ENCODE measurements around the gene HLA-DQA1. TPM values are rescaled to one million over a fixed set of nuclear protein-coding genes. Genes with fewer than 3 reads are reported as not detected.

HLA-DQA1 gene
- total RNA-seq, 1 donor from 2014 or later = 7.4 TPM

DNA sequence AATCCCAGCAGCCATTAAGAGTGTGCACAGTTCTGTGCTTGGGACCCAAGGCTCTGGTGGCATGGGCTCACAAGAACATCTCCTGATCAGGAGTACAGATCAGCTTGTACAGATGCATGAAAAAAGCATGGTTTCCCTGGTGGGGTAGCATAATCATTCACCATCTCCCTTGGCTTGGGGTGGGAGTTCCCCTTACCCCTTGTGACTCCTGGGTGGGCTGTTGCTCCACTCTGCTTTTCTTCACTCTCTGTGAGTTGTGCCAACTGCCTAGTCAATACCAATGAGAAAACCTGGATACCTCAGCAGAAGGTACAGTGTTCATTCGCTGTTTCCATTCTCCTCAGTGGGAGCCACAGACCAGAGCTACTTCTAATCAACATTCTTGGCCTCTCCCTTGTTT, 42.8 kb downstream of the HLA-DQA1 start:
- Histone ChIP-seq H3K9me3 (no peaks in the 10 kb centered on the region), H3K27me3 (no peaks in the 10 kb centered on the region), H3K36me3 (no peaks in the 10 kb centered on the region), H3K27ac (no peak overlapping the region), H3K4me3 (no peak overlapping the region), H3K4me1 (no peaks in the 10 kb centered on the region)
- DNase-seq (ENCODE audit: extremely low spot score in 2 of 2) = no peak
- intact Hi-C loops (cut with DNase I) = no loop called here
- TF ChIP-seq POLR2A (IDR thresholded peaks at IDR 0.05) (no peak), POLR2AphosphoS5 (IDR thresholded peaks at IDR 0.05; ENCODE audit: insufficient read depth in 1 of 2, low read depth in 1 of 2) (no peak)
- TF ChIP-seq, protein P1, sequence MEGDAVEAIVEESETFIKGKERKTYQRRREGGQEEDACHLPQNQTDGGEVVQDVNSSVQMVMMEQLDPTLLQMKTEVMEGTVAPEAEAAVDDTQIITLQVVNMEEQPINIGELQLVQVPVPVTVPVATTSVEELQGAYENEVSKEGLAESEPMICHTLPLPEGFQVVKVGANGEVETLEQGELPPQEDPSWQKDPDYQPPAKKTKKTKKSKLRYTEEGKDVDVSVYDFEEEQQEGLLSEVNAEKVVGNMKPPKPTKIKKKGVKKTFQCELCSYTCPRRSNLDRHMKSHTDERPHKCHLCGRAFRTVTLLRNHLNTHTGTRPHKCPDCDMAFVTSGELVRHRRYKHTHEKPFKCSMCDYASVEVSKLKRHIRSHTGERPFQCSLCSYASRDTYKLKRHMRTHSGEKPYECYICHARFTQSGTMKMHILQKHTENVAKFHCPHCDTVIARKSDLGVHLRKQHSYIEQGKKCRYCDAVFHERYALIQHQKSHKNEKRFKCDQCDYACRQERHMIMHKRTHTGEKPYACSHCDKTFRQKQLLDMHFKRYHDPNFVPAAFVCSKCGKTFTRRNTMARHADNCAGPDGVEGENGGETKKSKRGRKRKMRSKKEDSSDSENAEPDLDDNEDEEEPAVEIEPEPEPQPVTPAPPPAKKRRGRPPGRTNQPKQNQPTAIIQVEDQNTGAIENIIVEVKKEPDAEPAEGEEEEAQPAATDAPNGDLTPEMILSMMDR (IDR thresholded peaks at IDR 0.05) = no peak

DNA sequence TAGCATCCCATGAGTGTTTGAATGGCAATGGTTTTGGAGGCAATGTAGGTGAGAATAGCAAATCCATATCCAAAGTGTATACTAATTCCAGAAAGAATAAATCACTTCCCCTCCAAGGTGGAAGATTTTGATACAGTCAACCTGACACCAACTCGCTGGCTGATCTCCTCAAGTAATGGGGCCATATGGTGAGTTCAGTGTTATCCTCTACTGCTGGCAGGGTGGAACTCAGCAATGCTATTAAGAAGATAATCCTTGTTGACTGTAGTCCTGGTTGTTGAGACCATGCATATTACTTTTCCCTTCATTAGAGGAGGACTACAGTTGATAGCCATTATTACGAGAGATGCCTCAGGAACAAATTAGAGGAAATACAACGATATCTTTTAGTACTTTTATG, 47.0 kb downstream of the HLA-DQA1 start:
- Histone ChIP-seq H3K27me3 (no peaks in the 10 kb centered on the region), H3K36me3 (no peaks in the 10 kb centered on the region), H3K4me3 (no peak overlapping the region), H3K27ac (no peak overlapping the region), H3K4me1 (no peaks in the 10 kb centered on the region), H3K9me3 (no peaks in the 10 kb centered on the region)
- intact Hi-C loops (cut with DNase I) = no loop called here
- DNase-seq (ENCODE audit: extremely low spot score in 2 of 2) = no peak
- TF ChIP-seq, protein P1 (IDR thresholded peaks at IDR 0.05) = no peak
- no peak for TF ChIP-seq POLR2AphosphoS5 (IDR thresholded peaks at IDR 0.05; ENCODE audit: insufficient read depth in 1 of 2, low read depth in 1 of 2)
- no peak for TF ChIP-seq POLR2A (IDR thresholded peaks at IDR 0.05)

DNA sequence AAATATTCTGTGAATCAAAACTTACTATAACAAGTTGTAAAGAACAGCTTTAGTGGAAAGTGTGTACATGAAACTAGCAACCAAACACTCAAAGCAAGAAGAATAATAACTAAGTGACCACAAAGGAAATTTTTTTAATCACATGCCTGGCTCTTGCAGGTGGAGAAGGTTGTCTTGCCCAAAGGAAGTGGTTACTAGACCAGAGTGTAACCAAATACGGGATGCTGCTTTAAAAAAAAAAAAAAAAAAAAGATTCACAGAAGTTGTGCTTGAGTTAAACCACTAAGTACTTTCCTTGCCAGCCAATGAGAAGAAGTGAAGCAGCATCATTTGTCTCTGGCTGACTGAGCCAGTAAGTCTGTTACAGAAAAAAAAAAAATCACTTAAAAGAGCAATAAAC, 48.4 kb downstream of the HLA-DQA1 start:
- no peak for DNase-seq (ENCODE audit: extremely low spot score in 2 of 2)
- Histone ChIP-seq H3K4me3 (no peak overlapping the region), H3K36me3 (no peaks in the 10 kb centered on the region), H3K9me3 (no peaks in the 10 kb centered on the region), H3K4me1 (no peaks in the 10 kb centered on the region), H3K27ac (no peak overlapping the region), H3K27me3 (no peaks in the 10 kb centered on the region)
- TF ChIP-seq POLR2A (IDR thresholded peaks at IDR 0.05) = no peak
- TF ChIP-seq POLR2AphosphoS5 (IDR thresholded peaks at IDR 0.05; ENCODE audit: insufficient read depth in 1 of 2, low read depth in 1 of 2) = peak in 1 of 2 donors; percentile 47
- intact Hi-C loops (cut with DNase I) = no loop called here

DNA sequence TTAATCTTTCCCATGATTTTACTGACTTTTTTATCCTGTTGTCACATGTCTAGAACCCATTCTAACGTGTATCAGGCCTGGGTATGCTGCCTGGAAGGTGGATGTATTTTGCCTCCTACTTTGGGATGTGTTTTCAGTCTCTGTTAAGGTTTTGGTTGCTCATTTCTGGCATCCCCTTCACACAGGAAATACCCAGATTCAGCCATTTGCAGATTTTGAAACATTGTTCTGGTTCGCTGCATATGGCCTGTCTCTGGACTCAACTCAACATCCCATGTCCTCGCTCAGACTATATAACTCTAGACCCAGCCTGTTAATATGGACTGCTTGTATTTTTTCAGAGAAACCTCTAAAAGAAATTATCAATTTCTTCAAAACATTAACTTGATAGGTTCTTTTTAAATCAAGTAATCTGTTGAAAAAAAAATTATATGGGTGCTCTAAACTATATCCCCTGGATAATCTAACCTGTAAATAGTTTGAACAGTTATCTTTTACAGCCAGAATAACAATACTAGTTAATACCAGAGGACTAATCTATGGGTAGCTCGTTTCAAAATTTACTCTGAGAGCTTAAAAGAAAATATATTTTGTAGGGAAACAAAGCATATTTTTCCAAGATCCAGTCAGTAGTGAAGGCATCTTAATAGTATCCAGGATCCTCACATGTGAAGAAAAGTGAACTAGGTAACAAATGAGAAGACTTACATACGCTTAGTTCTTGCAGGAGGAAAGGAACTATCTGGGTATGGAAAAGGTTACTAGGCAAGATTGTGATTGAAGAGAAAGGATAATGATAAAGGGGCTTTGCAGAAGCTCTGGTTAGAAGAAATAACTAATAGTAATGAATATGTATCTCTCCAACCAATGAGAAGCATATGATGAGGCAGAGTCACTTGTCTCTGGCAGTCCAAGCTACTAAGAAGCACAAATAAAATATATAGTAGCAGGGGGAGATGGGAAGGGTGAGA, 52.6 kb downstream of the HLA-DQA1 start:
- no peak for DNase-seq (ENCODE audit: extremely low spot score in 2 of 2)
- no peak for TF ChIP-seq POLR2A (IDR thresholded peaks at IDR 0.05)
- TF ChIP-seq POLR2AphosphoS5 (IDR thresholded peaks at IDR 0.05; ENCODE audit: insufficient read depth in 1 of 2, low read depth in 1 of 2) = no peak
- TF ChIP-seq, protein P1 (IDR thresholded peaks at IDR 0.05) = no peak
- H3K27me3 ChIP-seq = no peaks in the 10 kb centered on the region
- intact Hi-C loops (cut with DNase I) = no loop called here
- no peaks in the 10 kb centered on the region for H3K36me3 ChIP-seq
- H3K4me3 ChIP-seq = no peak overlapping the region
- no peaks in the 10 kb centered on the region for H3K4me1 ChIP-seq
- no peaks in the 10 kb centered on the region for H3K9me3 ChIP-seq
- no peak overlapping the region for H3K27ac ChIP-seq

DNA sequence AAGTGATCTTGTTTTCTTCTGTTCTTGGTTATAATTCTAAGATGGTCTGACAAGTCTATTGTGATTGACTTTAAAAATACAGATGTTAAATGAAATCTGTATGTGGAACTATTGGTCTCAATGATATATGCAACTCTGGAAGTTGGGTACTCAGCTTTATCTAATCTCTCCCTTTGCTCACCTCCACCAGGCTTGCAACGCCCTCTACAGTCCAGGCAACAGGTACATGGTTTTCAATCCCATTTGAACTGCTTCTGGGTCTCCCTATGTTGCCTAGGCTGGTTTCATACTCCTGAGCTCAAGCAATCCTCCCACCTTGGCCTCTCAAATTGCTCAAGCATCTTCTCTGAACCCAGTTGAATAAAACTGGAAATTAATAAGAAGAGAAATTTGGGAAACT, 54.8 kb downstream of the HLA-DQA1 start:
- Histone ChIP-seq H3K4me1 (no peaks in the 10 kb centered on the region), H3K36me3 (no peaks in the 10 kb centered on the region), H3K4me3 (no peak overlapping the region), H3K27ac (no peak overlapping the region), H3K27me3 (no peaks in the 10 kb centered on the region), H3K9me3 (no peaks in the 10 kb centered on the region)
- no peak for TF ChIP-seq POLR2A (IDR thresholded peaks at IDR 0.05)
- TF ChIP-seq, protein P1 (IDR thresholded peaks at IDR 0.05) = peak in 1 of 3 experiments; percentile 20
- DNase-seq (ENCODE audit: extremely low spot score in 2 of 2) = no peak
- intact Hi-C loops (cut with DNase I) = no loop called here

Other genes with a start within 250 kb of the HLA-DQA1 start
- gene BTNL2, start 230.2 kb upstream of the HLA-DQA1 start, total RNA-seq = not detected
- gene HLA-DRA, start 197.5 kb upstream of the HLA-DQA1 start, total RNA-seq = 158 TPM
- 4.7 TPM for gene HLA-DRB5, start 107.1 kb upstream of the HLA-DQA1 start, total RNA-seq
- 25.5 TPM for gene HLA-DRB1, start 47.6 kb upstream of the HLA-DQA1 start, total RNA-seq
- 3.2 TPM for gene HLA-DQB1, start 29.3 kb downstream of the HLA-DQA1 start, total RNA-seq
- gene HLA-DQA2, start 104.0 kb downstream of the HLA-DQA1 start, total RNA-seq = 2.2 TPM
- gene HLA-DQB2, start 126.1 kb downstream of the HLA-DQA1 start, total RNA-seq = 4.7 TPM
- 2.7 TPM for gene HLA-DOB, start 179.6 kb downstream of the HLA-DQA1 start, total RNA-seq
- gene TAP2, start 201.3 kb downstream of the HLA-DQA1 start, total RNA-seq = 19.9 TPM
- gene PSMB8, start 206.6 kb downstream of the HLA-DQA1 start, total RNA-seq = 31.9 TPM
- 50.6 TPM for gene TAP1, start 216.3 kb downstream of the HLA-DQA1 start, total RNA-seq
- 19.6 TPM for gene PSMB9, start 216.8 kb downstream of the HLA-DQA1 start, total RNA-seq